ENCODE results near the gene DARS1. TPM values are rescaled to one million over a fixed set of nuclear protein-coding genes. Genes with fewer than 3 reads are reported as not detected.
"Not testable (repeated sequence)": the region's sequence is repeated elsewhere in the genome, so short reads cannot be mapped to it uniquely, and the experiment has no call there.

Gene DARS1
- total and polyA plus RNA-seq, 10 donors, result 56.2 to 88.6 (median 66.1) TPM

DNA sequence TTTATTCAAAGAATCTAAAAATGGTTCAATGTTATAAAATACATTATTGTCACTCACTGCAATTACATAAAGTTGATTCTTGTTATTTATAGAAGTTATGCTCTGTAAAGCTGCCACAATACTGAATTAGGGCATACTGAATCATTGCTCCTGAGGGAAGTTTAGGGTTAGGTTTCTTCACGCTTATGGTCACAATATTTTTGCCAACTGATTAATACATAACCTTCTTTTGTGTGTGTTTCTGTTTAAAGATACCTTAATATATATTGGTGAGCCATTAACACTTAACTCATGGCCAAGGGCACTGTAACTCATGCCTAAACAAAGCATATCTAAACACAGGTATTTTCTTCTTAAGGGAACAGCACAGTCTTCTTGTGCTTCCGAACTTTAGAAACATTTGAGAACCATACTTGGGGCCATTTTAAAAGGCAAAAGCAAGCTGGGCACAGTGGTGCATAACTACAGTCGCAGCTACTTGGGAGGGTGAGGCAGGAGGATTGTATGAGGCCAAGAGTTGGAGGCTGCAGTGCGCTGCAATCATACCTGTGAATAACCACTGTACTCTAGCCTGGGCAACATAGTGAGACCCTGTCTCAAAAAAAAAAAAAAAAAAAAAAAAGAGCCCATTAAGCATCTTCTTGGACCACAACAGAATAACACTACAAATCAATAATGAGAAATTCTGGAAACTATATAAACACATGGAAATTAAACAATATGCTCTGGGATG lies 15.6 kb downstream of the DARS1 start:
- Histone ChIP-seq H3K27me3 (replicated peaks in 1 of 7) (no peaks in the 10 kb centered on the region), H3K9me3 (peaks cover 0 to 8% (median 0%) of the 10 kb centered on the region in 8 donors), H3K27ac (no peak overlapping the region), H3K4me1 (peaks cover 0 to 47% (median 10%) of the 10 kb centered on the region in 6 donors), H3K4me3 (no peak overlapping the region), H3K36me3 (peaks cover 0 to 68% (median 7%) of the 10 kb centered on the region in 6 donors)
- intact Hi-C loops (cut with DNase I; ENCODE audit: low total_unique reads), result no loop called here
- no peak for TF ChIP-seq POLR2A (IDR thresholded peaks at IDR 0.05)
- TF ChIP-seq, protein P1, sequence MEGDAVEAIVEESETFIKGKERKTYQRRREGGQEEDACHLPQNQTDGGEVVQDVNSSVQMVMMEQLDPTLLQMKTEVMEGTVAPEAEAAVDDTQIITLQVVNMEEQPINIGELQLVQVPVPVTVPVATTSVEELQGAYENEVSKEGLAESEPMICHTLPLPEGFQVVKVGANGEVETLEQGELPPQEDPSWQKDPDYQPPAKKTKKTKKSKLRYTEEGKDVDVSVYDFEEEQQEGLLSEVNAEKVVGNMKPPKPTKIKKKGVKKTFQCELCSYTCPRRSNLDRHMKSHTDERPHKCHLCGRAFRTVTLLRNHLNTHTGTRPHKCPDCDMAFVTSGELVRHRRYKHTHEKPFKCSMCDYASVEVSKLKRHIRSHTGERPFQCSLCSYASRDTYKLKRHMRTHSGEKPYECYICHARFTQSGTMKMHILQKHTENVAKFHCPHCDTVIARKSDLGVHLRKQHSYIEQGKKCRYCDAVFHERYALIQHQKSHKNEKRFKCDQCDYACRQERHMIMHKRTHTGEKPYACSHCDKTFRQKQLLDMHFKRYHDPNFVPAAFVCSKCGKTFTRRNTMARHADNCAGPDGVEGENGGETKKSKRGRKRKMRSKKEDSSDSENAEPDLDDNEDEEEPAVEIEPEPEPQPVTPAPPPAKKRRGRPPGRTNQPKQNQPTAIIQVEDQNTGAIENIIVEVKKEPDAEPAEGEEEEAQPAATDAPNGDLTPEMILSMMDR (IDR thresholded peaks at IDR 0.05 in 8 of 11, conservative IDR thresholded peaks at IDR 0.05 in 3 of 11), result no peak
- no peak for TF ChIP-seq POLR2AphosphoS5 (IDR thresholded peaks at IDR 0.05)
- WGBS, 5 donors, result 93 to 97% (median 96%) methylated on average over 4 of the region's 4 CpGs
- no peak for DNase-seq

DNA sequence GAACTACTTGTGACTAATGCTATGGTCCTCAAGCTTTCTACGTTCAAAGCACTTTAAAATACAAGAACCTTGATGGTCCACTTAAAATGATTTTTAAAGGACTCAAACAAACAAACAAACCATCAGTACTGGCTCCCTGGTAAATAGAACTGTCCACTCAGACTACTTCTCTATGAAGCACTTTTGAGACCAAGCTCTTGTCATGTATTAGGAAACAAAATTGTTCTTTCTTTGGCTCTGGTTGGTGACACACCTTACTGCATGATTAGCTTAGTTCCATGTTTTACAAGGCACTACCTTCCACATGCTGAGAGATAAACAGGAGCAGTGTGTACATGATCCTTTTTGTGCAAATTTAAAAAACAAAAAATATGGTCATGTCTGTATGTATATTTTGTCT lies 19.7 kb downstream of the DARS1 start:
- peaks cover 10 to 62% (median 23%) of the 10 kb centered on the region in 6 donors for H3K4me1 ChIP-seq
- H3K9me3 ChIP-seq, result no peaks in the 10 kb centered on the region
- H3K36me3 ChIP-seq, result peaks cover 0 to 35% (median 2%) of the 10 kb centered on the region in 6 donors
- H3K27me3 ChIP-seq (replicated peaks in 1 of 7), result no peaks in the 10 kb centered on the region
- WGBS, 5 donors, result 83 to 100% (median 92%) methylated on average over 1 of the region's 1 CpG
- intact Hi-C loops (cut with DNase I; ENCODE audit: low total_unique reads), result no loop called here
- TF ChIP-seq POLR2A (IDR thresholded peaks at IDR 0.05), result no peak
- TF ChIP-seq, protein P1 (IDR thresholded peaks at IDR 0.05 in 8 of 11, conservative IDR thresholded peaks at IDR 0.05 in 3 of 11), result no peak
- TF ChIP-seq POLR2AphosphoS5 (IDR thresholded peaks at IDR 0.05), result no peak
- H3K27ac ChIP-seq, result no peak overlapping the region
- H3K4me3 ChIP-seq, result no peak overlapping the region
- no peak for DNase-seq

DNA sequence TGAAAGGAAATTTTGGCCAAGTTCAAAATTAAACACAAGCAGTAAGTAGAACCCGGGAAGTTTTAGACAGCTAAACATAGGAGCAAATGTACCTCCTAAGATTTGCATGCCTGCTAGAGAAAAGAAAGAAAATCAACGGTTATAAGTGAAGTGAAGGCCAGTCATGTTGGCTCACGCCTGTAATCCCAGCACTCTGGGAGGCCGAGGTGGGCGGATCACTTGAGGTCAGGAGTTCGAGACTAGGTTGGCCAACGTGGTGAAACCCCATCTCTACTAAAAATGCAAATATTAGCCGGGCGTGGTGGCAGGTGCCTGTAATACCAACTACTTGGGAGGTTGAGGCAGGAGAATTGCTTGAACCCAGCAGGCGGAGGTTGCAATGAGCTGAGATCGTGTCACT lies 21.0 kb downstream of the DARS1 start:
- intact Hi-C loops (cut with DNase I; ENCODE audit: low total_unique reads); DNase-seq; H3K27me3 ChIP-seq (replicated peaks in 1 of 7); H3K9me3 ChIP-seq; H3K27ac ChIP-seq; H3K4me3 ChIP-seq: not testable (repeated sequence)
- Histone ChIP-seq H3K36me3 (peaks cover 0 to 43% (median 4%) of the 10 kb centered on the region in 6 donors), H3K4me1 (peaks cover 10 to 76% (median 26%) of the 10 kb centered on the region in 6 donors)
- 72 to 90% (median 87%) methylated on average over 11 of the region's 11 CpGs for WGBS, 5 donors

DNA sequence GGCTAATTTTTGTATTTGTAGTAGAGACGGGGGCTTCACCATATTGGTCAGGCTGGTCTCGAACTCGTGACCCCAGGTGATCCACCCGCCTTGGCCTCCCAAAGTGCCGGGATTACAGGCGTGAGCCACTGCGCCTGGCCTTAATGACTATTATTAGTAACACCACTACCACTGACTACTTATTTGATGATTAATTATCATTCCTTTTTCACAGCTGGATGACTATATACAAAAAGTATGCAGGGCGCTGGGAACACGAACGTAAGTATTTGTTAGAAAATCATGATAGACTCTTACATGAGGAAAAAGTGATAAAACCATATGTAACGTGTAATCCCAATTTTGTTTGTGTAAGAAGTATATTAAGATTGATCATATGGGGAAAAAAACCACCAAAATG lies 21.6 kb downstream of the DARS1 start:
- no peak for TF ChIP-seq POLR2A (IDR thresholded peaks at IDR 0.05)
- TF ChIP-seq, protein P1 (IDR thresholded peaks at IDR 0.05 in 8 of 11, conservative IDR thresholded peaks at IDR 0.05 in 3 of 11), result no peak
- H3K27me3 ChIP-seq (replicated peaks in 1 of 7), result no peaks in the 10 kb centered on the region

More for the DNA sequence above, 21.6 kb downstream of the DARS1 start:
- DNase-seq, result no peak
- intact Hi-C loops (cut with DNase I; ENCODE audit: low total_unique reads), result no loop called here
- 94 to 97% (median 96%) methylated on average over 11 of the region's 11 CpGs for WGBS, 5 donors
- Histone ChIP-seq H3K27ac (no peak overlapping the region), H3K36me3 (peaks cover 0 to 43% (median 4%) of the 10 kb centered on the region in 6 donors), H3K9me3 (no peaks in the 10 kb centered on the region), H3K4me3 (no peak overlapping the region), H3K4me1 (peaks cover 10 to 76% (median 26%) of the 10 kb centered on the region in 6 donors)
